Measurements from ENCODE around the gene ANKRD34C. TPM values are rescaled to one million over a fixed set of nuclear protein-coding genes. Genes with fewer than 3 reads are reported as not detected.
A peak's percentile ranks its signal among the peaks of the same experiment; 100 is the strongest.

Gene ANKRD34C
- total RNA-seq, 2 experiments from 2014 or later, result not detected

DNA sequence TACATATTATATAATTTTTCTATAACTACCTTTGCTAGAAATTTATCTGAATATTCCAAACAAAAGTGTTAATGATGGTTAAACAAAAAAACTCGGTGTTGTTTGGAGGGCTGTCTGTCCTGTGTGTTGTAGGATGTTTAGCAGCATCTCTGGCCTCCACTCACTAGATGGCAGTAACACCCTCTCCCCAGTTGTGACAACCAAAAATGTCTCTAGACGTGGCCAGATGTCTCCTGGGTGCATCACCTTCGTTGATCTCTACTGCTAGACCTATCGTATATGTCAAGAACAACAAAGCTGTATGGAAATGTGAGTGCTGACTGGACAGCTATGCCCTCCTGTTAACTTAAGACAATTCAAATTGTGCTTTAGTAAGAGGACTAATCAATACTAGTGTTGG, 14.1 kb downstream of the ANKRD34C start:
- no peaks in the 10 kb centered on the region for H3K9me2 ChIP-seq (ENCODE audit: insufficient read depth, low read length)
- no peak overlapping the region for H3K27ac ChIP-seq (ENCODE audit: low read depth, low read length, poor library complexity, severe bottlenecking)
- ChIA-PET CTCF (ENCODE audit: unreplicated experiment) (interaction anchor here (1.3 kb wide), 1 partner anchor 22 kb away, joined by 3 read pairs; no protein-coding TSS in a partner anchor), POLR2A (interaction anchor here (0.9 kb wide), 1 partner anchor 13 kb away, joined by 3 read pairs; no protein-coding TSS in a partner anchor)
- no peaks in the 10 kb centered on the region for H3K9me3 ChIP-seq (ENCODE audit: low read length)
- TF ChIP-seq, protein P1, sequence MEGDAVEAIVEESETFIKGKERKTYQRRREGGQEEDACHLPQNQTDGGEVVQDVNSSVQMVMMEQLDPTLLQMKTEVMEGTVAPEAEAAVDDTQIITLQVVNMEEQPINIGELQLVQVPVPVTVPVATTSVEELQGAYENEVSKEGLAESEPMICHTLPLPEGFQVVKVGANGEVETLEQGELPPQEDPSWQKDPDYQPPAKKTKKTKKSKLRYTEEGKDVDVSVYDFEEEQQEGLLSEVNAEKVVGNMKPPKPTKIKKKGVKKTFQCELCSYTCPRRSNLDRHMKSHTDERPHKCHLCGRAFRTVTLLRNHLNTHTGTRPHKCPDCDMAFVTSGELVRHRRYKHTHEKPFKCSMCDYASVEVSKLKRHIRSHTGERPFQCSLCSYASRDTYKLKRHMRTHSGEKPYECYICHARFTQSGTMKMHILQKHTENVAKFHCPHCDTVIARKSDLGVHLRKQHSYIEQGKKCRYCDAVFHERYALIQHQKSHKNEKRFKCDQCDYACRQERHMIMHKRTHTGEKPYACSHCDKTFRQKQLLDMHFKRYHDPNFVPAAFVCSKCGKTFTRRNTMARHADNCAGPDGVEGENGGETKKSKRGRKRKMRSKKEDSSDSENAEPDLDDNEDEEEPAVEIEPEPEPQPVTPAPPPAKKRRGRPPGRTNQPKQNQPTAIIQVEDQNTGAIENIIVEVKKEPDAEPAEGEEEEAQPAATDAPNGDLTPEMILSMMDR (conservative IDR thresholded peaks at IDR 0.05; ENCODE audit: low read length), result peak; percentile 75
- TF ChIP-seq EZH2phosphoT487 (IDR thresholded peaks at IDR 0.05; ENCODE audit: borderline replicate concordance, low read depth, low read length), result no peak
- no peak overlapping the region for H3K4me3 ChIP-seq (ENCODE audit: low read depth, low read length, poor library complexity, severe bottlenecking)
- intact Hi-C loops (cut with micrococcal nuclease; ENCODE audit: unreplicated experiment), result no loop called here
- no peaks in the 10 kb centered on the region for H3K4me1 ChIP-seq (ENCODE audit: insufficient read depth, low read length, poor library complexity, severe bottlenecking)
- 0 out of 2 replicates have a peak overlapping the region, but pooled peaks have one; percentile 12 for H2AFZ ChIP-seq (ENCODE audit: low read length)
- BruUV-seq (replicated peaks), result no TSS peak
- peak; percentile 21 for DNase-seq (ENCODE audit: low spot score)
- H3K36me3 ChIP-seq (ENCODE audit: insufficient read depth, low read length), result no peaks in the 10 kb centered on the region
- no peak overlapping the region for H3K4me2 ChIP-seq (ENCODE audit: low read length)
- no peaks in the 10 kb centered on the region for H4K20me1 ChIP-seq (ENCODE audit: insufficient read depth, low read length)
- H3K79me2 ChIP-seq (ENCODE audit: insufficient read depth, low read depth, low read length), result no peaks in the 10 kb centered on the region

DNA sequence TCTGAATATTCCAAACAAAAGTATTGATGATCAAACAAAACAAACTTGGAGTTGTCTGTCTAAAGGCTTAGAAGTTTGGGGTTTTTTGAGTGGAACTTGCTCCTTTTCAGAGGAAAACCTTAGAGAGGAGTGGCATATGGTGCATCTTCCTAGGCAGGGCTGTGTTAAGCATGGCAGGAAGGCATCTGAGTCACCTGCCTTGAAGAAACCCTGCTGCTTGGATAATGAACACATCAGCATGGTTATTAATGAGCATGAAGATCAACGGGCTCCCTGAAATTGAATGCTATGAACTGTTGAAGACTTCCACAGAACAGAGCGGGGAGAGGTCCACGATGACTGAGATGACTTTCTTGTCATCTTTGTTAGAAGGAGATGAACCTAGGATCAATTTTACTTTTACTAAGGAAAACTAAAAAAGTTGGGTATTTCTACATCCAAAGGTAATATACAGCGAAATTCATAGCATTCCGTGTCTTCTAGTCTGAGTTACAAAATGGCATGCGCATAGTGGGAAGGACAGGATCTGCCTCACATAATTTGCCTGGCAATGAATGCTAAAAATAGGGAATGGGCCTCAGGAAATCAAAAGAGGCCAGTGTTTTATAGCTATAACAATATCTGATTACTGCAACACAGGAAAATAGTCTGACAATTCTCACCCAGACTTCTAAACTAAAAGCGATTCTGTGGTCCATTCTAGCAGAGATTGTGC, 16.8 kb downstream of the ANKRD34C start:
- Histone ChIP-seq H3K79me2 (ENCODE audit: insufficient read depth, low read depth, low read length) (no peaks in the 10 kb centered on the region), H3K4me2 (ENCODE audit: low read length) (no peak overlapping the region), H3K27ac (ENCODE audit: low read depth, low read length, poor library complexity, severe bottlenecking) (no peak overlapping the region), H3K9me3 (ENCODE audit: low read length) (no peaks in the 10 kb centered on the region), H3K4me3 (ENCODE audit: low read depth, low read length, poor library complexity, severe bottlenecking) (no peak overlapping the region), H3K36me3 (ENCODE audit: insufficient read depth, low read length) (no peaks in the 10 kb centered on the region), H3K4me1 (ENCODE audit: insufficient read depth, low read length, poor library complexity, severe bottlenecking) (no peaks in the 10 kb centered on the region), H3K9me2 (ENCODE audit: insufficient read depth, low read length) (no peaks in the 10 kb centered on the region), H4K20me1 (ENCODE audit: insufficient read depth, low read length) (no peaks in the 10 kb centered on the region), H2AFZ (ENCODE audit: low read length) (no peak overlapping the region)
- intact Hi-C loops (cut with micrococcal nuclease; ENCODE audit: unreplicated experiment), result no loop called here
- TF ChIP-seq EZH2phosphoT487 (IDR thresholded peaks at IDR 0.05; ENCODE audit: borderline replicate concordance, low read depth, low read length), result no peak
- TF ChIP-seq, protein P1 (conservative IDR thresholded peaks at IDR 0.05; ENCODE audit: low read length), result no peak
- no peak for DNase-seq (ENCODE audit: low spot score)
- no TSS peak for BruUV-seq (replicated peaks)
- ChIA-PET CTCF (ENCODE audit: unreplicated experiment) (no interaction called here), POLR2A (no interaction called here)

DNA sequence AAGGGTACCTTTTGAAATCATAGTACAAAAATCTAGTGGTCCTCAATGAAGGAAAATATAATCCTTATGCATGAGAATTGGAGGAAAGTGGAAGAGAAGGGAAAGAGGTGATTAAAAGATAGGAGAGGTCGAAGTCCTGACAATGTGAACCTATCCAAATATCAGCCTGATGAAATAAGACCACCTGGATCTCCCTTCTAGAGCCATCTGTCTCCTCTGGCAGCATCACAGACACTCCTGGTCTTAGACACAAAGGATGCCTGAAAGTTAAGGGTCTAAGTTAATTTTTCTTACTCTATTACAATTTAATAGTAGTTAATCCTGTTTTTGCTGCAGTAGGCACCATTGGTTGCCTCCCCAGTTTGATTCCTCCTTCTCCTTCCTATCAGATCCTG, 17.3 kb downstream of the ANKRD34C start:
- no TSS peak for BruUV-seq (replicated peaks)
- Histone ChIP-seq H3K36me3 (ENCODE audit: insufficient read depth, low read length) (no peaks in the 10 kb centered on the region), H3K79me2 (ENCODE audit: insufficient read depth, low read depth, low read length) (no peaks in the 10 kb centered on the region), H3K4me2 (ENCODE audit: low read length) (no peak overlapping the region), H3K4me1 (ENCODE audit: insufficient read depth, low read length, poor library complexity, severe bottlenecking) (no peaks in the 10 kb centered on the region), H4K20me1 (ENCODE audit: insufficient read depth, low read length) (no peaks in the 10 kb centered on the region), H3K27ac (ENCODE audit: low read depth, low read length, poor library complexity, severe bottlenecking) (no peak overlapping the region), H2AFZ (ENCODE audit: low read length) (no peak overlapping the region), H3K4me3 (ENCODE audit: low read depth, low read length, poor library complexity, severe bottlenecking) (no peak overlapping the region), H3K9me3 (ENCODE audit: low read length) (no peaks in the 10 kb centered on the region), H3K9me2 (ENCODE audit: insufficient read depth, low read length) (no peaks in the 10 kb centered on the region)
- POLR2A ChIA-PET, result no interaction called here
- TF ChIP-seq, protein P1 (conservative IDR thresholded peaks at IDR 0.05; ENCODE audit: low read length), result no peak
- intact Hi-C loops (cut with micrococcal nuclease; ENCODE audit: unreplicated experiment), result no loop called here
- CTCF ChIA-PET (ENCODE audit: unreplicated experiment), result no interaction called here
- DNase-seq (ENCODE audit: low spot score), result no peak

Measured in OCI-LY7 (cell line).